ENCODE data around the gene CTNNA2. TPM values are rescaled to one million over a fixed set of nuclear protein-coding genes. Genes with fewer than 3 reads are reported as not detected.

The CTNNA2 gene
- total and polyA plus RNA-seq, 2 of the 8 experiments (the other 6 are each of a cell fraction or from before 2014, with no cell fraction given) = 3.9 to 9.0 TPM

DNA sequence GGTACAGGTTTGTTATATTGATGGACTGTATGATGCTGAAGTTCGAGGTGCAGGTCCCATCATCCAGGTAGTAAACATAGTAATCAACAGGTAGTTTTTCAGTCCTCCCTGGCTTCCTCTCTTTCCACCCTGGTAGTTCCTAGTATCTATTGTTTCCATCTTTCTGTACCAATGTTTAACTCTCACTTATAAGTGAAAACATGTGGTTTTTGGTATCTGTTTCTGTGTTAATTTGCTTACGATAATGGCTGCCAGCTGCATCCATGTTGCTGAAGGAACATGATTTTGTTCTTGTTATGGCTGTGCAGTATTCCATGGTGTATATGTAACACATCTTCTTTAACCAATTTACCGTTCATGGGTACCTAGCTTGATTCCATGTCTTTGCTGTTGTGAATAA is 861.3 kb downstream of the CTNNA2 start:
- no peak overlapping the region for H3K27ac ChIP-seq (ENCODE audit: low read depth, low read length)
- H3K9ac ChIP-seq (replicated peaks in 1 of 4; ENCODE audit: extremely low read depth in 1 of 4, low read depth in 3 of 4, low read length in 3 of 4) = no peak overlapping the region
- H2BK5ac ChIP-seq (ENCODE audit: low read depth, low read length) = no peak overlapping the region
- H3K4me2 ChIP-seq (ENCODE audit: insufficient read depth in 1 of 2, low read depth in 2 of 2, low read length in 2 of 2) = no peak overlapping the region
- no peak overlapping the region for H2BK120ac ChIP-seq (replicated peaks; ENCODE audit: low read depth, low read length)
- H3K36me3 ChIP-seq (ENCODE audit: control insufficient read depth in 2 of 4, insufficient read depth in 4 of 4, low read length in 3 of 4) = no peaks in the 10 kb centered on the region; a peak in 1 of 8 replicates
- no peak overlapping the region for H2BK12ac ChIP-seq (ENCODE audit: low read depth, low read length)
- H3K56ac ChIP-seq (replicated peaks; ENCODE audit: insufficient read length, low read depth, low read length) = no peak overlapping the region
- no peak overlapping the region for H3K18ac ChIP-seq (ENCODE audit: extremely low read depth, low read length)
- no peaks in the 10 kb centered on the region for H4K20me1 ChIP-seq (replicated peaks in 1 of 2; ENCODE audit: control insufficient read depth in 1 of 2, insufficient read depth in 2 of 2, low read length in 2 of 2)
- no peaks in the 10 kb centered on the region for H3K27me3 ChIP-seq (replicated peaks in 1 of 4; ENCODE audit: control insufficient read depth in 3 of 4, extremely low read depth in 1 of 4, insufficient read depth in 3 of 4, low read length in 3 of 4)
- H4K8ac ChIP-seq (ENCODE audit: extremely low read depth, insufficient read depth, low read length) = no peak overlapping the region
- no peak overlapping the region for H4K91ac ChIP-seq (replicated peaks; ENCODE audit: insufficient read length, low read length)
- H3K79me1 ChIP-seq (ENCODE audit: low read depth, low read length) = no peaks in the 10 kb centered on the region
- no peak overlapping the region for H3K14ac ChIP-seq (ENCODE audit: insufficient read length)
- H4K5ac ChIP-seq (ENCODE audit: insufficient read length, low read depth, low read length) = no peak overlapping the region
- no peak overlapping the region for H3K4me3 ChIP-seq (ENCODE audit: extremely low read depth in 1 of 4, insufficient read depth in 2 of 4, low read depth in 3 of 4, low read length in 4 of 4)
- H2AFZ ChIP-seq (ENCODE audit: low read length) = no peak overlapping the region
- DNase-seq (ENCODE audit: low read depth in 1 of 2, low spot score in 2 of 2) (no peak), FAIRE-seq (no peak)
- no peak overlapping the region for H3K4ac ChIP-seq (replicated peaks; ENCODE audit: insufficient read length, low read depth, low read length)
- no peaks in the 10 kb centered on the region for H3K23me2 ChIP-seq (ENCODE audit: low read depth, low read length)
- H2BK20ac ChIP-seq (ENCODE audit: low read length) = no peak overlapping the region
- POLR2A ChIA-PET (ENCODE audit: partially characterized antibody) = no interaction called here
- no peaks in the 10 kb centered on the region for H3K9me3 ChIP-seq (ENCODE audit: insufficient read depth in 2 of 2, low read depth in 1 of 2, low read length in 1 of 2)
- no peaks in the 10 kb centered on the region for H3K4me1 ChIP-seq (replicated peaks in 1 of 4; ENCODE audit: control insufficient read depth in 3 of 4, insufficient read depth in 4 of 4, low read length in 3 of 4)
- H2AK5ac ChIP-seq (ENCODE audit: low read depth, low read length) = no peak overlapping the region
- CTCF ChIA-PET (ENCODE audit: partially characterized antibody) = interaction anchor here (1.0 kb wide), 1 partner anchor 35 kb away, joined by 3 read pairs; no protein-coding TSS in a partner anchor
- 95% methylated on average over 3 of the region's 3 CpGs; no CpG with 5 or more reads in 1 of the 2 experiments for WGBS, 2 experiments (ENCODE audit: extremely low coverage in 1 of 2, insufficient coverage in 1 of 2, insufficient read length in 1 of 2, insufficient replicate concordance in 2 of 2, low coverage in 1 of 2, low lambda C conversion rate in 2 of 2, missing lambda C conversion rate in 1 of 2)
- H3K79me2 ChIP-seq (ENCODE audit: control insufficient read depth in 1 of 2, insufficient read depth in 2 of 2, low read length in 2 of 2) = no peaks in the 10 kb centered on the region
- H2BK15ac ChIP-seq (ENCODE audit: low read length) = no peak overlapping the region
- no peak overlapping the region for H3K23ac ChIP-seq (ENCODE audit: insufficient read length)
- TF ChIP-seq BCL11A (IDR thresholded peaks at IDR 0.05; ENCODE audit: low read depth in 2 of 2, low read length in 2 of 2) (no peak), FOSL1 (IDR thresholded peaks at IDR 0.05; ENCODE audit: insufficient read depth, low read depth, low read length) (no peak), YY1 (IDR thresholded peaks at IDR 0.05; ENCODE audit: low read depth, low read length) (no peak), E2F6 (IDR thresholded peaks at IDR 0.05) (no peak), JUND (IDR thresholded peaks at IDR 0.05; ENCODE audit: low read length) (no peak), KDM1A (IDR thresholded peaks at IDR 0.05; ENCODE audit: borderline replicate concordance, low read length) (no peak), GABPA (IDR thresholded peaks at IDR 0.05; ENCODE audit: borderline replicate concordance, insufficient read depth, low read length) (no peak), HDAC6 (IDR thresholded peaks at IDR 0.05; ENCODE audit: low read depth, low read length) (no peak), CHD2 (IDR thresholded peaks at IDR 0.05; ENCODE audit: low read length) (no peak), NANOG (IDR thresholded peaks at IDR 0.05; ENCODE audit: insufficient read depth, low read depth, low read length, poor library complexity, severe bottlenecking) (no peak), CBX5 (IDR thresholded peaks at IDR 0.05; ENCODE audit: low read depth, low read length) (no peak), NRF1 (IDR thresholded peaks at IDR 0.05; ENCODE audit: low read depth, low read length) (no peak), RBBP5 (IDR thresholded peaks at IDR 0.05; ENCODE audit: borderline replicate concordance, low read depth, low read length) (no peak), HDAC2 (IDR thresholded peaks at IDR 0.05; ENCODE audit: borderline replicate concordance in 1 of 2, low read depth in 2 of 2, low read length in 2 of 2) (no peak)

All from H1 (cell line).